CD4-positive, alpha-beta T cell treated with Interleukin-12 subunit alpha and Interleukin-12 subunit beta, for 1 hour (primary cell): ENCODE measurements around the gene MMP28.

Source experiments
- DNase-seq: peaks from one replicate; pipeline ENCODE4 v3.0.0-alpha.2; 2020

Gene MMP28, protein sequence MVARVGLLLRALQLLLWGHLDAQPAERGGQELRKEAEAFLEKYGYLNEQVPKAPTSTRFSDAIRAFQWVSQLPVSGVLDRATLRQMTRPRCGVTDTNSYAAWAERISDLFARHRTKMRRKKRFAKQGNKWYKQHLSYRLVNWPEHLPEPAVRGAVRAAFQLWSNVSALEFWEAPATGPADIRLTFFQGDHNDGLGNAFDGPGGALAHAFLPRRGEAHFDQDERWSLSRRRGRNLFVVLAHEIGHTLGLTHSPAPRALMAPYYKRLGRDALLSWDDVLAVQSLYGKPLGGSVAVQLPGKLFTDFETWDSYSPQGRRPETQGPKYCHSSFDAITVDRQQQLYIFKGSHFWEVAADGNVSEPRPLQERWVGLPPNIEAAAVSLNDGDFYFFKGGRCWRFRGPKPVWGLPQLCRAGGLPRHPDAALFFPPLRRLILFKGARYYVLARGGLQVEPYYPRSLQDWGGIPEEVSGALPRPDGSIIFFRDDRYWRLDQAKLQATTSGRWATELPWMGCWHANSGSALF

DNA sequence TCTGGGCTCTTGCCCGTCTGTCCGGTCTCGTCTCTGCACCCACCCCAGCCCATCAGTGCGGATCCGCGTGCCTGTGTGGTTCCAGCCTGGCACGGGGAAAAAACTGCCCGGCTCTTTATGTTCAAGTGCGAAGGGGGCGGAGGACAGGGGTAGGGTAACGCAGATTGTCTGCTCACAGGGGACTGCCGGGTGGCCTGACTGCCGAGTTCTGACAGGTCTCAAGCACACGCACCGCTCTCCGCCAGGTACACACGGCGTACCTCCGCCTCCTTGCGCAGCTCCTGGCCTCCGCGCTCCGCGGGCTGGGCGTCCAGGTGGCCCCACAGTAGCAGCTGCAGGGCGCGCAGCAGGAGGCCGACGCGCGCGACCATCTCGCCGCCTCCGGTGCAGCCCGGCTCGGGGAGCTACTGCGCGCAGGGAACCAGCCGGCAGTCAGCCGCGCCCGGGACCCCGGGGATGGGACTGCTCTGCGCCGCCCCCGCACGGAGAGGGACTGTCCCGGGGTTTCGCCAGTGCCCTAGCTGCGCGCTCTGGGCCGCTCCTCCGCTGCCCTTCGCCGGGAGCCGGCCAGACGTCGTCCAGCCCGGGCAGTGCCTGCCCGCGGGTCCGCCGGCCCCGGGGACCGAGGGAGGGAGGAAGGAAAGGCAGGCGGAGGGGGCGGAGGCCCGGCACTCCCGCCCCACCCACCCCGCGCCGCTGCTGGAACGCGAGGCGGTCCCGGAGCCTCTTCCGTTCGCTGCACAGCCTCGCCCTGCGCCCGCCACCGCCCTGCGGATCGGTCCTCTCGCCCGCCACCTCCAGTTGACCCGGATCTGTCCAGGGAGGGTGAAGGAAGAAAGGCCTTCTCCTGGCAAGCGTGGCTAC, at the start of gene MMP28:
MMP28 (minus strand) TSS at position 635 of the 864 bp plus-strand sequence; CDS start at position 371, 264 bp downstream.
- DNase-seq = peak; percentile 22

DNA sequence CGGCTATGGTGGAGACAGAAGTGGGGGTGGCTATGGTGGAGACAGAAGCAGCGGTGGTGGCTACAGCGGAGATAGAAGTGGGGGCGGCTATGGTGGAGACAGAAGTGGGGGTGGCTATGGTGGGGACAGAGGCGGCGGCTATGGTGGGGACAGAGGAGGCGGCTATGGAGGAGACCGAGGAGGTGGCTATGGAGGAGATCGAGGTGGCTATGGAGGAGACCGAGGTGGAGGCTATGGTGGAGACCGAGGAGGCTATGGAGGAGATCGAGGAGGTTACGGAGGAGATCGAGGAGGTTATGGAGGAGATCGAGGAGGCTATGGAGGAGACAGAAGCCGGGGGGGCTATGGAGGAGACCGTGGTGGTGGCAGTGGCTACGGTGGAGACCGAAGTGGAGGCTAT, 49.1 kb upstream of the MMP28 start:
- no peak for DNase-seq

DNA sequence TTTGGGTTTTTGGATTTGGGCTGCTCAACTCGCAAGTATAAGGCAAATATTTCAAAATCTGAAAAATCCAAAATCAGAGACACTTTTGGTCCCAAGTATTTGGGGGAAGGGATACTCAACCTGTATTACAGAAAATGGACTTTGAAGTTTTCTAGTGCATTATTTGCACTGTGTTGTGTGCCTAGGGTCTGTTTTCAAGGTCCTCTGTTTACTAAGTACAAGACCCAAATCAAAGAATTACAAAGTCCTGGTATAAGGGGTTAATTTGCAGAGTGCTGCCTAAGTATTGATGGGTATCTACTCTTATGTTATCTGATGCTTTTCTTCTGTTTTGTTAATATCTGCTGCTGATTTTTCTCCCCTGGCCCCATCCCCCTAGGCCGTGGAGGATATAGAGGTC, 48.3 kb upstream of the MMP28 start:
- no peak for DNase-seq

DNA sequence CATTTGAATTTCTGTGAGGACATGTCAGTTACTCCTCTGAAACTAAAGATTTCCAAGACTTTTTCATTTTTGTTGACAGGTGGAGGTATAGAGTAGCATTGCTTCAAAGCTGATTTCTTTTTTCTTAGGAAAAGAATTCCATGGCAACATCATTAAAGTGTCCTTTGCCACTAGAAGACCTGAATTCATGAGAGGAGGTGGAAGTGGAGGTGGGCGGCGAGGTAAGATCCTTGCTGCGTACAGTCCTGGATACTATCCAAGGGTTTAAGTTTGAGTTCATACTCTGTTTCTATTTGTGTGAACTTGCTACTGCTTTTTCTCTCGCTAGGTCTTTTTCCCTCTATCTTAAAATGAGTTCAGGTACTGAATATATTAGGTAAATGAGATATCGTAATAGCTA, 46.8 kb upstream of the MMP28 start:
- no peak for DNase-seq

DNA sequence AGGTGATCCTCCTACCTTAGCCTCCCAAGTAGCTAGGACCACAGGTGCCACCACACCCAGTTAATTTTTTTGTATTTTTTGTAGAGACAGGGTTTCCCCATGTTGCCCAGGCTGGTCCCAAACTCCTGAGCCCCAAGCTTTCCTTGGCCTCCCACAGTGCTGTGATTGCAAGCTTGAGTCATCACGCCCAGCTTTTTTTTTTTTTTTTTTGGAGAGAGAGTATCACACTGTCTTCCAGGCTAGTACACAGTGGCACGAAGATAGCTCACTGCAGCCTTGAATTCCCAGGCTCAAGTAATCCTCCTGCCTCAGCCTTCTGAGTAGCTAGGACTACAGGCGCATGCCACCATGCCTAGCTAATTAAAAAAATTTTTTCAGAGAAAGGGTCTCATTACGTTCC, 46.1 kb upstream of the MMP28 start:
- DNase-seq = no peak

DNA sequence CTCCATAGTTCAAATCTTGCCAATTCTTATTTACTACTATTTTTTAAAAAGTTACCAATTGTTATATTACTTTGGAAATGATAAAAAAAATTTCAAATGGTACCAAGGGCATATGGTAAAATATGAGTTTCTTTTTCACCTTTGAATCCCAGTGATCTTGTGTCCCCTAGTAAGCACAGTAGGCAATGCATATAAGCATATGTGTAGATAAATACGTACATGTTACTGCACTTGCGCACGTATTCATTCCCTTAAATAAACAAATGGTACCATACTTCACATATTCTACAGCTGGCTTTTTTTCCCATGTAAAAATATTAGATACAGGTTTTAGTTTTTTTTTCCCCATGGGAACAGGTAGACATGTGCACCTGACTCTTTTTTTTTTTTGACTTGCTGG, 45.7 kb upstream of the MMP28 start:
- no peak for DNase-seq

DNA sequence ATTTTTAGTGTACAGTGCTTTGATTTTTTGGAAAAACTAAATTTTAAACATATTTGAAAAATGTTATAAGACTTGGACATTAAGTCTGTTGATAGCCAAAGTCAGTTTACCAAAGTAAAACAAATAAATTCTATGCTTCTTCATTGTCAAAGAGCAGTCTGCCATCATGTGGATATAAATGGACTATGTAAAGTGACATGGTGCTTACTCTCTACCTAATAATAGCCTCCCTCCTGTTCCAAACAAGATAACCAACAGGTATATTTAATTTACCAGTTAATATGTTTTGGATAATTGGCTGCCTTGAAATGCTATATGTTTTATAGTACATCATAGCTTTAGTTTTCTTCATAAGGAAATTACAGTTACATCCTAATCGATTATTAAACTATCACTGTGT, 29.8 kb upstream of the MMP28 start:
- DNase-seq = no peak

DNA sequence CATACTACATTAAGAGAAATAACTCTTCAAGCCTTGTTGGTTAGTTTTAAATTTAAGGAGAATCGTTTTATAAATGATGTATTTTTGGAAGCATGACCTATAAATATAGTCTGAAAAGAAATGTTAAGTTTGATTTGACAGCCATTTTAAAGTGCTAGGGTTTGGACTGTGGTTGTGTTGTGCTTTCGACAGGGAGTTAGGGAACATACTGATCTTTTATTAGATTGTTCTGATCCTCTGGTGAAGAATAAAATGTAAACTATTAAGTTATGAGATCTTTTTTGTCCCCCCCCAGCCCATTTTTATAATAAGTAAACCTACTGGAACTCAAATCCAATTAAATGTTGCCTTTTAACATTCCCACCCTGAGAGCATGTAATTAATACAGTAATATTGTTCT, 25.9 kb upstream of the MMP28 start:
- no peak for DNase-seq

DNA sequence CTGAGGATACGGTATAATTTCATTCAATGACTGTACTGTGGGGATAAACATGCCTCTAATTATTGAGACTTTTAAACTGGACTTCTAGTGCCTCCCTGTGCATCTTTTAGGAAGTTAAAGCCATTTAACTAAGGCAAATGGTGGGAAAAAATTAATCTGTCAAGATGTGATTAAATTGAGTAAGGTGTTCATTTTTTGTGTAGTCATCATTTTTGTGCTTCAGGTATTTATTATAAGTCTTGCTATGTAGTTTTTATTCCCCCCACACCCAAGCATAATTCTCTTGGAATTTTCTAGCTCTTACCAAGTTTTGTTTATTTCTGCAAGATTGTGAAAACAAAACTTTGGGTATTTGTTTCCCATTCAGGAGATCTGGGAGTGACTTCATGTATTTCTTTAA, 24.0 kb upstream of the MMP28 start:
- DNase-seq = no peak

DNA sequence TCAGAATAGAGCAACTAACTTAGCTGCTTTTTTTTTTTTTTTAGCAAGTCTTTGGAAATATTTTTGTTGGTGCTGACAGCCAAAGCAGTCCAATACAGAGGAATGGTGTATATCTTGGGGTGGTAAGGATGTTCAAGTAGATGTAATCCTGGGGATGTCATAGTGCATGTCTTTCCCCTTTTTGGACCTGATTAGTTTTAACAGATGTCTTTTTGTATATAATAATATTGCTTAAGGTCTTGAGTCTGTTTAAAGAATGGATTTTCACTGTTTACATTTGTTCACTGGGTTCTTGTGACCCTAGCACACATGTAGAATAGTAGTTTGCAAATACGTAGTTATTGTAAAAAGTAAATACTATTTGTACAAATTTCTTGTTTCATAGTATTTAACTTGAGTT, 21.8 kb upstream of the MMP28 start:
- no peak for DNase-seq

DNA sequence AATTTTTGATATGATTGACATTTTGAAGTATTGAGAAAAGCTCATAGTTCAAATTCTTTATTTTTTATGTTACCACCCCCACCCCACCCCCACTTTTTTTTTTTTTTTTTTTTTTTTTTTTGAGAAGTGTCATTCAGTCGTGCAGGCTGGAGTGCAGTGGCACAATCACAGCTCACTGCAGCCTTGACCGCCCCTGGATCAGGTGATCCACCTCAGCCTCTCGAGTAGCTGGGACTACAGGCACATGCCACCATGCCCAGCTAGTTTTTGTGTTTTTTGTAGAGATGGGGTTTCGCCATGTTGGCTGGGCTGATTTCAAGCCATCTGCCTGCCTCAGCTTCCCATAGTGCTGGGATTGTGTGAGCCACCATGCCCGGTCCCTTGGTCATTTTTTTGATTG, 21.3 kb upstream of the MMP28 start:
- no peak for DNase-seq

DNA sequence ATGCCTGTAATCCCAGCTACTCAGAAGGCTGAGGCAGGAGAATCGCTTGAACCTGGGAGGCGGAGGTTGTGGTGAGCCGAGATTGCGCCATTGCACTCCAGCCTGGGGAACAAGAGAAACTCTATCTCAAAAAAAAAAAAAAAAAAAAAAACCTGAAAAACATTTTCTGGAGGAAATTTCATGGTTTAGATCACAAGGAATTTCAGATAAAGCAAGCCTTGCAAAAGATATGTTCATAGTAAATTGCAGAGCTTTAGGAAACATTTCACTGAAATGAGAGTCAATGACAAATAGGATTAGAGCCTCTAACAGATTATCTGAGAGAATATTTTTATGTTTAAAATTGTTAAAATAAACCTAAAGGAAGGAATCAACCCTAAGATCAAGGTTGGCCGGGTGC, 17.0 kb upstream of the MMP28 start:
- DNase-seq = no peak

DNA sequence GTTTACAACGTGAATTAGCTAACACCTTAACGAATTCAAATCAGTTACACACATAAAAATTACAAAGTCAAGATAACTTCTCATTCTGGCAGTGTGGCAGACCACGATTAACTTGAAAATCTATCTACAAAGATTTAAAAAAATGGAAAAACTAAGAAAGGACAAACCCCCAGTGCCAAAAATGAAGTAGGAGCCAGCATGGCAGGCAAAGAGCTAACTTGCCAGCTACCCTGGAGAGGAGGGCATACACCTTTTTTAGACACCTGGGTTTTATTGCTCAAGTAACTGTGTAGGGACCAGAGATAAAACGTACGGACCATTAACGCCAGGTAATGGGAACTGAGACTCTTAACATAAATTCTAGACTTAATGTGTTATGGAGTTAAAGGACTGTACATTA, 16.3 kb upstream of the MMP28 start:
- no peak for DNase-seq

DNA sequence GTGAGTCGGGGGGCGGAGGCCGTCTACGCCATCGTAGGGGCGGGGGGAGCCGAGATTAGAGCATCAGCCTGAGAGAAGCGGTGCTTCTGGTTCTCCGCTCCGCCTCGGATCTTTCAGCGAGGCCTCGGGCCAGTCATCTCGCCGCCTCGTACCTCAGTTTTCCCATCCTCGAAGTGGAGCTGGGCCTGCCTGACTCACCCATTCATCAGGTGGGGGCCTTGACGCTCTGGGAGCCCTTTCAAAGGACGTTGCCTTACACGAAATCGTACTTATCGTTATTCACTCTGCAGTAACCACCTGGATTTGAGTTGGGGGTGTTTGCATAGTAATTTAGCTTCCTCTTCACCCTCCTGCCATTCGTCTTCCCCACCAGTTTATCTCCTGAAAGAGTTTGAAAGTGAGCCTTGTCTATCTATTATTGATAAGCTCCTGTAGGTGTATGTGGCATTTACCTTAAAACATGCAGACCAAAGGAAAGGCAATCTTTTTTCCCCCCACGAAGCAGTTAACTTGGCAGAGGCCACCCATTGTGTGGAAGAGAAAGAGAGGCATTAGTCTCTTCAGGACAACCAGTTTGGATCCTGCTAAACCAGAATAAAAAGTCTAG, 14.5 kb upstream of the MMP28 start:
- DNase-seq = no peak

DNA sequence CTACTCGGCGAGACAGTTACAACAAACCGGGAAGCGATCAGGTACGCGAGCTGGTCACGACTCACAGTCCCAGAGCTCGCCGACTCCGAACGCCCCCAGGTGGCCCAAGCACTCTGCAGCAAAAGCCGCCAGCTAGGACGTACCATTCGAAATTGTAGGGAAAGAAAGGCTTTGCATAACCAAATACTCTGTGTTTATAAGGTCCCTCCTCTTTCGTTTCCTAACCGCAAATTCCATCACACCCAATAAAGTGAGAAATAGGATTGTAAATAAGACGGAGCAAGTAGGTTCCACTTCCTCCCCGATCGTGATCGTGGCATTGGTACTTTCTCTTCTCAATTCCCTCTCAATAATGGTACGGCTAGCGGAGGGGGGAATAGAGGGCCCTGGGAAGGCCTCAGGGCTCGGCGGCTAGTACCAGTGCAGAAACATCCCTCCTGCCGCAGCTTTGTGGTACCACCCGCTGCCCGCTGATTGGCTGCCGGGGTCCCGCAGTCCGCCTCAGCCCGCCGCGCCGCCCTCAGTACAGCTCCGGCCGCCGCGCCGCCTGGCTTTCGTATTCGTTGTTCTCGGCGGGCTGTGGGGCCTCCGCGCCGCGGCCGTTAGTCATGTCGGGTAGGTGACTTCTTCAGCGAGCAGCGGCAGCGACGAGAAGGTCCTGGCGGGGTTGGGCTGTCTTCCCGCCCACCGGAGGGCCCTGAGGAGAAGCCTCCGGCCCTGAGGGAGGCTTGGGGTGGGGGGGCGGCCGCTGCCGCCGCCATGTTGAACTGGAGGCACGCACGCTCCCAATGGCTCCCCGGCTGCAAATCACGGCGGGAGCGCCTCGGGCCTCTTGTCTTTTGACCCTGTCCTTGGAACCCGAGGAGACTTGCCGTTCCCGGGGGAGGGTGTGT, 13.8 kb upstream of the MMP28 start, which contains the start of gene TAF15:
TAF15 (plus strand) TSS at position 523 of the 893 bp plus-strand sequence; CDS start at position 609, 86 bp downstream.
- DNase-seq = peak; percentile 97

DNA sequence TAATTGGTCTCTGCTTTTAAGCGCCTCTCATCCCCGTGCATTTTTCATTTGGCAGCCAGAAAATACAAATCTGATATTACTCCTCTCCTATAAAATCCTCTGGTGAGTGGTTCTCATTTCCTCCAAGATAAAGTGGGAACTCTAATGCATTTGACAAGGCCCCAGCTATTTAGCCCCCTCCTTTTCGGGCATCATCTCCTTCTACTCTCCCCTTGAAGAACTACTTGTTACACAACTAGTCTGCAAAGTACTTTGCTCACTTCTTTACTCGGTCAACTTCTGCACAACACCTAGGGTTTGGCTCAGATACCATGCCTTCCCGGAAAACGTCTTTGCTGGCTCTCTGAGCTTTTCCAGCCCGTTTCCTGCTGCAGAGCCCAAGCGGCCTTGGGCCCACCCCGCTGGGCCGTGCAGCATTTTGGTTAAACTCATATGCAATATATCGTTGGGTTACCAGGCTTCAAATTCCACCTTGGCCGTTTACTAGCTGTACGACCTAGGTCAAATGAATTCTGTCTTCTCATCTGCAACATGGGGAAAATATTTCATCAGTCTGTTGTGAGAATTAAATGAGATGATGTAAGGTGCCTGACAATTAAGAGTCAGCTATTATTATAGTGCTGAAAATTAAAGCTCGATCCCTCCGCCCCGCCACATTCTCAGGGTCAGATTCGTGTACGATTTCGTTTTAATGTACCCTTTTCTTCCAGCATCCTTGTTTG, 13.0 kb upstream of the MMP28 start:
- no peak for DNase-seq

DNA sequence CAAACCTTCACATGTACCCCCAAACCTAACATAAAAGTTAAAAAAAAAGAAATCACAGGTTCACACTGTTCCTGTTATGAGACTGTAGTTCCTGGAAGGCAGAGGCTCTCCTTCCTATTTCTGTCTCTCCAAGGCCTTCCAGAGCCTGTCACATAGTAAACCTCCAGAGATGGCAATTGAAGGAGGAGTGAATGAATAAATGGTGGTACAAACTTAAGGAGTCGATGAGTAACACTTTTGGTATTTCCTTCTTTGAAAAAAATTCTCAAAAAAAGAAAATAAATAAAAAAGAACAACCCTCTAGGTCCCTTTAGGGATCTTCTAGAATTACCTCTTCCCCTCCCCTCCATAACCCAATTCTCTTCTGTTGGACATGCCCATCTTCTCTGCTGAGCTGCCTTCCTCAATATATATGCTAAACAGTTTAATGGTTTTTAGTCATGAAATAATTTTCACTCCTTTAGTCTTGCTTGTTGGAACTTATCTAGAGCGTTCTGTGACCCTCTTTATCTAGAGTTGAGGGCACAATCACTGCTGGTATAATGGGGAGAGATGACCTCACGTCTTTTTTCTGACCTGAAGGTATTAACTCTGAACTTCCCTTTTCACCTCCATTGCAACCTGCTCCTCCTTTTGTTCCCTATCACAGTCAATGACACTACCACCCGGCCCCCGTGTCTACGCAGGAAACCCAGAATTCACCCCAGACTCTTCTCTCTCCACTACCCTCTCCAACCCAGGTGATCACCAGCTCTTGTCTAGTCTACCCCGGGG, 12.1 kb upstream of the MMP28 start:
- no peak for DNase-seq

DNA sequence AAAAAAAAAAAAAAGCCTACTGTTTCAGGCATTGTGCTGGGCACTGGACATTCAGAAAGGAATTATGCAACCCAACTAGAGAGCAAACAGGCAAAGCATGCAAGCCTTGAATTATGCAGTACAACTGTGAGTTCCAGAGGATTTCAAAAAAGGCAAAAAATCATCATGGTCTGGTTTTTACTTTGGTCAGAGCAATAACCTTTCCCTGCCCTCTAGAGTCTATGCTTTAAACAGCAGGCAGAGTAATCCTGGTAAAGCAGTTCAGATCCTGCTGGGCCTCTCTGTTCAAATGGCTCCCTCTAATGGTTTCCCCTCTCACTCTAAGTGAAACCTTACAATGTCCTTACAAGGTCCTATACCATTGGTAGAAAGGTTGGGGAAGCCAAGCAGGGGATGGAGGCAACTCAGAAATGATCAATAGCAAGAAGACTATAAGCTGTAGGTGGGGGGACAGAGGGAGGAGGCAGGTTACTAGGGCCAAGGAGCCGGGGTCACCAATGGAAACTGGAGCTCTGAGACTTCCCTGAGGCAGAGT, 9.3 kb upstream of the MMP28 start:
- peak; percentile 79 for DNase-seq

DNA sequence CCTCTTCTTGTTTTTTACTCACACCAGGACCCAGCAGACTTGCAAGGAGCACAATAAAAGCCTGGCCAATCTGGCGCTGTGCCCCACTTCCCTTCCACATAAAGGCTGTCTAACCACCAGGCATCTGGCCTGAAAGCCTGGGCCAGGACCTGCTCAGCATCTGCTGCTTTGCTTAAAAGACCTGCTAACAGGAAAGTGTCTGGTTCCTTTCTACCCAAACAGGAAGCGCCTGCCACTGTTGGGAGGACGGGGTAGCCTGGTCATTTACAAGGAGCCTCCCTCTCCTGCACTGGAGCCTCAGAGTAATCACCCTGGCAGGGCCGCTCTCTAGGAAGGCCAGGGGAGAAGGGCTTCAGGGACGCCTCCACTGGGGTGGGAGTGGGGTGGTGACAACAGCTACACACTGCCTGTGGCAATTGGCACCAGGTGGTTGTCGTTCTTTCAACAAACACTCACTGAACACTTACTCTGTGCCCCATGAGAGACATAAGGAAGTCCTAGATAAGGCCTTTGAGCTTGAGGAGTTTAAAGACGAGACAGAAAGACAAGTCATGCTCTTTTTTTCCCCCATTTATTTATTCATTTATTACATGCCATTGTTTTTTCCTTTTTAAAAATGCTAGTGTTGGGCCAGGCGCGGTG, 6.3 kb upstream of the MMP28 start:
- no peak for DNase-seq

DNA sequence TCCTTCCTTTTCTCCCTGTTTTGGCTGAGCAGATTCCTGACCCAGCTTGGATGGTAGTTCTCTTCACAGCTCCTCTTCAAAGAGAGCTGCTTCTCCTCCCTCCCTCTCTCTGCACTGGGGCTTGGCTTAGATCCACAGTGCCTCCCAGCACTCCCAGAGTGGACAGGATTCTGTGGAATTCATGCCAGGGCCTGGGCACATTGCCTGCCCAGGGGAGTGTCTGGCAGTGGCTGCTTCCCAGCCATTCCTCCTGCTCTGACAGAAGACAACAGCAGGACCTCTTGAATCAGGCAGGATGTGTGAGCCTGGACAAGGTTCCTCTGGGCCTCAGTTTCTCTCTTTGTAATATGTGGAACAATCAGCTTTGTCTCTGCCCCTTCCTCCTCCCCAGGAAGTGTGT, 4.5 kb upstream of the MMP28 start:
- DNase-seq = no peak
